Activated CD4-positive, alpha-beta T cell treated with anti-CD3 and anti-CD28 coated beads for 36 hours (primary cell): ENCODE results near the gene GET3. TPM values are rescaled to one million over a fixed set of nuclear protein-coding genes. Genes with fewer than 3 reads are reported as not detected.
A peak's percentile ranks its signal among the peaks of the same experiment; 100 is the strongest.

Experiments
- ATAC-seq: fragments of 200-7000 bp; cut with Tn5 transposase; one replicate; pipeline ENCODE4 v1.10.0; 2021; ENCODE audit warnings: mild to moderate bottlenecking, moderate library complexity
- CTCF ChIA-PET: fragments of 350-600 bp; sonication (Branson Sonifier 250); formaldehyde crosslinking; loops from one replicate; lab custom pipeline; 2021; ENCODE audit warnings: antibody characterized with exemption; lab: Charles Lee
- POLR2A ChIA-PET: fragments of 350-600 bp; sonication (Branson Sonifier 250); formaldehyde crosslinking; loops from one replicate; lab custom pipeline; 2021; ENCODE audit warnings: antibody characterized with exemption, inconsistent platforms; lab: Charles Lee
- DNase-seq: peaks from one replicate; pipeline ENCODE4 v3.0.0-alpha.2; 2020
- H3K27ac Mint-ChIP-seq: one replicate; pipeline ENCODE4 v1.8.0; 2021; ENCODE audit warnings: mixed read lengths
- H3K27me3 Mint-ChIP-seq: one replicate; pipeline ENCODE4 v1.8.0; 2021; ENCODE audit warnings: mixed read lengths
- H3K36me3 Mint-ChIP-seq: one replicate; pipeline ENCODE4 v1.8.0; 2021; ENCODE audit warnings: low read depth, mixed read lengths
- H3K4me1 Mint-ChIP-seq: one replicate; pipeline ENCODE4 v1.8.0; 2021; ENCODE audit warnings: mixed read lengths
- H3K4me3 Mint-ChIP-seq: one replicate; pipeline ENCODE4 v1.8.0; 2021; ENCODE audit warnings: mild to moderate bottlenecking, moderate library complexity, mixed read lengths
- H3K9me3 Mint-ChIP-seq: one replicate; pipeline ENCODE4 v1.8.0; 2021; ENCODE audit warnings: low read depth, mixed read lengths
- intact Hi-C, 2 experiments: fragments of 100-400 bp; cut with DNase I in 1 of 2; cut with micrococcal nuclease in 1 of 2; formaldehyde crosslinking; loops; one replicate each; pipeline versions ENCODE4 v1.14.2 to v1.15.1; 2022 to 2024; cut with DNase I, micrococcal nuclease
- total RNA-seq, 2 experiments: library from RNA; stranded (reverse); gene quantifications; one replicate each; pipeline ENCODE4 v1.2.3, GENCODE V29; 2021

The GET3 gene
- total RNA-seq, 2 experiments from 2014 or later, result 53.7 to 61.9 TPM

DNA sequence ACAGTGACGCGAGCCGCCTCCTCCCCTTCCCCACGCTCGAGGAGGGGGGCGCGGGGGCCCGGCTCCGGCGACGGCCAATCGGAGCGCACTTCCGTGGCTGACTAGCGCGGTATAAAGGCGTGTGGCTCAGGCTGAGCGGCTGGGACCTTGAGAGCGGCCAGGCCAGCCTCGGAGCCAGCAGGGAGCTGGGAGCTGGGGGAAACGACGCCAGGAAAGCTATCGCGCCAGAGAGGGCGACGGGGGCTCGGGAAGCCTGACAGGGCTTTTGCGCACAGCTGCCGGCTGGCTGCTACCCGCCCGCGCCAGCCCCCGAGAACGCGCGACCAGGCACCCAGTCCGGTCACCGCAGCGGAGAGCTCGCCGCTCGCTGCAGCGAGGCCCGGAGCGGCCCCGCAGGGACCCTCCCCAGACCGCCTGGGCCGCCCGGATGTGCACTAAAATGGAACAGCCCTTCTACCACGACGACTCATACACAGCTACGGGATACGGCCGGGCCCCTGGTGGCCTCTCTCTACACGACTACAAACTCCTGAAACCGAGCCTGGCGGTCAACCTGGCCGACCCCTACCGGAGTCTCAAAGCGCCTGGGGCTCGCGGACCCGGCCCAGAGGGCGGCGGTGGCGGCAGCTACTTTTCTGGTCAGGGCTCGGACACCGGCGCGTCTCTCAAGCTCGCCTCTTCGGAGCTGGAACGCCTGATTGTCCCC lies 54.2 kb downstream of the GET3 start, which contains the start of gene JUNB:
Gene JUNB, plus strand, starts transcription at position 142 of the 706 bp plus-strand sequence. Its CDS starts 286 bp downstream, at position 428.
- CTCF ChIA-PET, result interaction anchor here (1.0 to 15.0 kb wide), 5 partner anchors 11 to 361 kb away, joined by 3 to 451 read pairs (median 4); partner anchors contain the start of genes HOOK2, PRDX2 and THSD8
- peaks cover 38% of the 10 kb centered on the region for H3K4me1 Mint-ChIP-seq
- H3K4me3 Mint-ChIP-seq, result peak within 1 kb of the TSS; percentile 92
- peak within 1 kb of the TSS; percentile 98 for H3K27ac Mint-ChIP-seq
- H3K36me3 Mint-ChIP-seq, result peaks cover 23% of the 10 kb centered on the region
- H3K27me3 Mint-ChIP-seq, result no peaks in the 10 kb centered on the region
- intact Hi-C loops, result loop anchor here (1.0 to 10.0 kb wide), 13 partner anchors 9 to 1829 kb away; partner anchors contain the start of genes CALR (in 2 of the 2), ADGRE5 (in 1 of the 2), IER2 (in 1 of the 2) and NACC1 (in 1 of the 2)
- ATAC-seq, result peak; percentile 51
- peak; percentile 98 for DNase-seq
- H3K9me3 Mint-ChIP-seq, result no peaks in the 10 kb centered on the region
- POLR2A ChIA-PET, result interaction anchor here (0.6 to 3.1 kb wide), 13 partner anchors 9 to 1291 kb away, joined by 3 to 53 read pairs (median 9); partner anchors contain the start of genes DHPS, GCDH, GET3 and RNASEH2A

DNA sequence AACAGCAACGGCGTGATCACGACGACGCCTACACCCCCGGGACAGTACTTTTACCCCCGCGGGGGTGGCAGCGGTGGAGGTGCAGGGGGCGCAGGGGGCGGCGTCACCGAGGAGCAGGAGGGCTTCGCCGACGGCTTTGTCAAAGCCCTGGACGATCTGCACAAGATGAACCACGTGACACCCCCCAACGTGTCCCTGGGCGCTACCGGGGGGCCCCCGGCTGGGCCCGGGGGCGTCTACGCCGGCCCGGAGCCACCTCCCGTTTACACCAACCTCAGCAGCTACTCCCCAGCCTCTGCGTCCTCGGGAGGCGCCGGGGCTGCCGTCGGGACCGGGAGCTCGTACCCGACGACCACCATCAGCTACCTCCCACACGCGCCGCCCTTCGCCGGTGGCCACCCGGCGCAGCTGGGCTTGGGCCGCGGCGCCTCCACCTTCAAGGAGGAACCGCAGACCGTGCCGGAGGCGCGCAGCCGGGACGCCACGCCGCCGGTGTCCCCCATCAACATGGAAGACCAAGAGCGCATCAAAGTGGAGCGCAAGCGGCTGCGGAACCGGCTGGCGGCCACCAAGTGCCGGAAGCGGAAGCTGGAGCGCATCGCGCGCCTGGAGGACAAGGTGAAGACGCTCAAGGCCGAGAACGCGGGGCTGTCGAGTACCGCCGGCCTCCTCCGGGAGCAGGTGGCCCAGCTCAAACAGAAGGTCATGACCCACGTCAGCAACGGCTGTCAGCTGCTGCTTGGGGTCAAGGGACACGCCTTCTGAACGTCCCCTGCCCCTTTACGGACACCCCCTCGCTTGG lies 55.0 kb downstream of the GET3 start:
- H3K27ac Mint-ChIP-seq, result peak overlapping the region; percentile 98
- H3K36me3 Mint-ChIP-seq, result peaks cover 25% of the 10 kb centered on the region
- no peaks in the 10 kb centered on the region for H3K27me3 Mint-ChIP-seq
- POLR2A ChIA-PET, result interaction anchor here (0.6 to 3.1 kb wide), 14 partner anchors 9 to 360 kb away, joined by 3 to 53 read pairs (median 8); partner anchors contain the start of genes DHPS, GET3, MAN2B1 and RNASEH2A
- ATAC-seq (no peak), DNase-seq (peak; percentile 89)
- peak overlapping the region; percentile 92 for H3K4me3 Mint-ChIP-seq
- H3K9me3 Mint-ChIP-seq, result no peaks in the 10 kb centered on the region
- CTCF ChIA-PET, result interaction anchor here (1.0 to 15.0 kb wide), 8 partner anchors 10 to 360 kb away, joined by 3 to 451 read pairs (median 4); partner anchors contain the start of genes GET3, HOOK2, PRDX2 and THSD8
- H3K4me1 Mint-ChIP-seq, result peaks cover 38% of the 10 kb centered on the region
- intact Hi-C loops, result loop anchor here (1.0 to 10.0 kb wide), 9 partner anchors 60 to 1830 kb away; partner anchors contain the start of genes CALR (in 2 of the 2), ADGRE5 (in 1 of the 2), IER2 (in 1 of the 2) and NACC1 (in 1 of the 2)

DNA sequence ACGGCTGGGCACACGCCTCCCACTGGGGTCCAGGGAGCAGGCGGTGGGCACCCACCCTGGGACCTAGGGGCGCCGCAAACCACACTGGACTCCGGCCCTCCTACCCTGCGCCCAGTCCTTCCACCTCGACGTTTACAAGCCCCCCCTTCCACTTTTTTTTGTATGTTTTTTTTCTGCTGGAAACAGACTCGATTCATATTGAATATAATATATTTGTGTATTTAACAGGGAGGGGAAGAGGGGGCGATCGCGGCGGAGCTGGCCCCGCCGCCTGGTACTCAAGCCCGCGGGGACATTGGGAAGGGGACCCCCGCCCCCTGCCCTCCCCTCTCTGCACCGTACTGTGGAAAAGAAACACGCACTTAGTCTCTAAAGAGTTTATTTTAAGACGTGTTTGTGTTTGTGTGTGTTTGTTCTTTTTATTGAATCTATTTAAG lies 55.6 kb downstream of the GET3 start:
- Mint-ChIP-seq H3K4me1 (peaks cover 38% of the 10 kb centered on the region), H3K27me3 (no peaks in the 10 kb centered on the region), H3K27ac (peak overlapping the region; percentile 98), H3K36me3 (peaks cover 25% of the 10 kb centered on the region), H3K9me3 (no peaks in the 10 kb centered on the region), H3K4me3 (peak overlapping the region; percentile 92)
- intact Hi-C loops, result loop anchor here (1.0 to 10.0 kb wide), 13 partner anchors 13 to 1831 kb away; partner anchors contain the start of genes CALR (in 2 of the 2), TRIR (in 2 of the 2), ADGRE5 (in 1 of the 2) and DHPS (in 1 of the 2)
- ATAC-seq (no peak), DNase-seq (no peak)
- ChIA-PET CTCF (interaction anchor here (1.1 to 15.0 kb wide), 7 partner anchors 9 to 92 kb away, joined by 3 to 451 read pairs (median 4); partner anchors contain the start of genes GET3, HOOK2, PRDX2 and THSD8), POLR2A (interaction anchor here (0.5 to 3.1 kb wide), 13 partner anchors 10 to 126 kb away, joined by 3 to 53 read pairs (median 5); partner anchors contain the start of genes GET3, MAN2B1, RNASEH2A and TNPO2)

DNA sequence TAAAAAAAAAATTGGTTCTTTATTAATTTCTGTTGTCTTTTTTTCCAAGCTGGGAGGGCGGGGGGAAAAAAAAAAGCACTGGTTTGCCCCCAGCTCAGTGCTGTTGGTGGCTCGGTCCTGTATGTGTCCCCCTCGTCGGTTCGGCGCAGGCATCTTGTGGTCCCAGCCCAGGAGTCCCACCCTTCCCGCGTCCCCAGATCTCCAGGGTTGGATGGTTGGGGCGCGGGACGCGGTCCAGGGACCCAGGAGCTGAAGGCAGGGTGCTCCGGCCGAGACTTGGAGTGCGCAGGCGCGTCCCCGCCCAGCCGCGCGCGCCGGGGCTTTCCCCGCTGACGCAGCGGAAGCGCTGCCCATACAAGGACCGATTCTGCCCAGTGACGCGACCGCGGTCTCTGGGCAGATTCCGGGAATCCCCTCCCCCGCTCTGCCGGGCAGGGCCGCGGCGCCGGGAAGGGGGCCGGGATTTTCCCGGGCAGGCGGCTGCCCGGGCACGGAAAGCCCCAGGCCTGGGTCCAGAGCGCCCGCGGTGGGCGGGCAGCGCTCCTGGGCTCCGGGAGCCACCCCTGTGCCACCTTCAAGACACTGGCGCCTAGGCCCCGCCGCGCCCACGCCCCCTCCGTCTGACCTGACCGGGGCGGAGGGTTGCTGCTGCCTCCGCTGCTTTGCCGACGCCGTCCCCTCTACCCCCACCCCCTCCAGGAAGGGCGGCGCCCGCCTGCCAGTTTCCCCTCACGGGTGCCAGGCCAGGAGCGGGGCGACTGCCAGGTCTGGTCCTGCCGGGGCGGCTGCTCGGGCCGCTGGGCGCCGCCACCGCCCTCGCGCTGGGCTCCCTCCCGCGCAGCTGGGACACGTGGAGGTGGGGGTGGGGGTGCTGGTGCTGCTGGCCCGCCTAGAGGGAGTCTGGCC lies 56.2 kb downstream of the GET3 start:
- H3K36me3 Mint-ChIP-seq, result peaks cover 25% of the 10 kb centered on the region
- intact Hi-C loops, result loop anchor here (1.0 to 10.0 kb wide), 12 partner anchors 13 to 1831 kb away; partner anchors contain the start of genes TRIR (in 2 of the 2), ADGRE5 (in 1 of the 2), CALR (in 1 of the 2) and DHPS (in 1 of the 2)

DNA sequence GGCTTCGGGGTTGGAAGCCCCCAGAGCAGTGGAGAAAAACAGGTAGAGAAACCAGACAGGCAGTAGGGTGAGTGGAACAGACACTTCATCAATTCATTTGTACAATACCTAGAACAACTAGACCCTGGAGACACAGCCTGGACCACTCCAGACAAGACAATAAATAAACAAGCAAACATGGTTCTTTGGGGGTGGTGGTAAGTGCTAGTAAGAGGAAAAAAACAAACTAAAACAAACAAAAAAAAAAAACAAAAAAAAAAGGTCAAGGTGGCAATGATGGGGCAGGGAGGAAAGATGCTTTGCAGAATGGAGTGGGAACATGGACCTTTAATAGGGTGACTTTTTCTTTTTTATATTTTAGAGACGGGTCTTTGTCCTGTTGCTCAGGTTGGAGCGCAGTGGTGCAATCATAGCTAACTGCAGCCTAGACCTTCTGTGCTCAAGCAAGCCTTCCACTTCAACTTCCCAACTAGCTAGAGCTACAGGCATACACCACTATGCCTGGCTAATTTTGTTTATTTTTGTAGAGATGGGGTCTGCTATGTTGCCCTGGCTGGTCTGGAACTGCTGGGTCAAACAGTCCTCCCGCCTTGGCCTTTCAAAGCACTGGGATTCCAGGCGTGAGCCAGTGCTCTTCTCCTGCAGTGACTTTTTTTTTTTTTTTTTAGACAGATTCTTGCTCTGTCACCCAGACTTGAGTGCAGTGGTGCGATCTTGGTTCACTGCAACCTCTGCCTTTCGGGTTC lies 57.1 kb downstream of the GET3 start:
- ChIA-PET POLR2A (interaction anchor here (0.6 to 1.6 kb wide), 5 partner anchors 17 to 181 kb away, joined by 3 to 11 read pairs (median 4); no protein-coding TSS in a partner anchor), CTCF (interaction anchor here (0.7 to 15.0 kb wide), 7 partner anchors 8 to 117 kb away, joined by 4 to 451 read pairs (median 6); partner anchors contain the start of gene HOOK2)
- intact Hi-C loops, result loop anchor here (5.0 to 10.0 kb wide), 8 partner anchors 62 to 1832 kb away; partner anchors contain the start of genes ADGRE5 (in 1 of the 2), CALR (in 1 of the 2), IER2 (in 1 of the 2) and NACC1 (in 1 of the 2)
- peak overlapping the region; percentile 95 for H3K27ac Mint-ChIP-seq
- H3K4me1 Mint-ChIP-seq, result peaks cover 27% of the 10 kb centered on the region
- DNase-seq (no peak), ATAC-seq (no peak)
- H3K27me3 Mint-ChIP-seq, result no peaks in the 10 kb centered on the region
- peak overlapping the region; percentile 92 for H3K4me3 Mint-ChIP-seq
- H3K36me3 Mint-ChIP-seq, result peaks cover 28% of the 10 kb centered on the region
- H3K9me3 Mint-ChIP-seq, result no peaks in the 10 kb centered on the region

More for the DNA sequence above, 56.2 kb downstream of the GET3 start:
- peak overlapping the region; percentile 92 for H3K4me3 Mint-ChIP-seq
- DNase-seq (peak; percentile 96), ATAC-seq (peak; percentile 25)
- peaks cover 35% of the 10 kb centered on the region for H3K4me1 Mint-ChIP-seq
- H3K27ac Mint-ChIP-seq, result peak overlapping the region; percentile 98
- H3K27me3 Mint-ChIP-seq, result no peaks in the 10 kb centered on the region
- ChIA-PET POLR2A (interaction anchor here (0.5 to 3.1 kb wide), 12 partner anchors 11 to 115 kb away, joined by 3 to 53 read pairs (median 5); partner anchors contain the start of genes RNASEH2A and TNPO2), CTCF (interaction anchor here (1.0 to 15.0 kb wide), 8 partner anchors 16 to 92 kb away, joined by 3 to 451 read pairs (median 4); partner anchors contain the start of genes GET3, HOOK2 and TNPO2)
- no peaks in the 10 kb centered on the region for H3K9me3 Mint-ChIP-seq

DNA sequence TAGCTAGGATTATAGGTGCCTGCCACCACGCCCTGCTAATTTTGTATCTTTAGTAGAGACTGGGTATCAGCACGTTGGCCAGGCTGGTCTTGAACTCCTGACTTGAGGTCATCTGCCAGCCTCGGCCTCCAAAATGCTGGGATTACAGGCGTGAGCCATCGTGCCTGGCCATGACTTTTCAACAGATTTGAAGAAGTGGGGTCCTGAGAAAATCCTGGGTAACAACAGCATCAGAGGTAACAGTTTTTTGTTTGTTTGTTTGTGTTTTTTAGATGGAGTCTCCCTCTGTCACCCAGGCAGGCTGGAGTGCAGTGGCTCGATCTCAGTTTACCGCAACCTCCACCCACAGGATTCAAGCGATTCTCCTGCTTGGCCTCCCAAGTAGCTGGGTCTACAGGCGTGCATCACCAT lies 57.7 kb downstream of the GET3 start:
- DNase-seq (no peak), ATAC-seq (no peak)
- peak overlapping the region; percentile 92 for H3K4me3 Mint-ChIP-seq
- no peaks in the 10 kb centered on the region for H3K27me3 Mint-ChIP-seq
- peak overlapping the region; percentile 95 for H3K27ac Mint-ChIP-seq
- ChIA-PET CTCF (interaction anchor here (0.7 to 15.0 kb wide), 17 partner anchors 8 to 266 kb away, joined by 3 to 451 read pairs (median 5); partner anchors contain the start of genes HOOK2 and RNASEH2A), POLR2A (interaction anchor here (0.6 to 1.6 kb wide), 7 partner anchors 17 to 181 kb away, joined by 3 to 11 read pairs (median 4); no protein-coding TSS in a partner anchor)
- intact Hi-C loops, result loop anchor here (5.0 to 10.0 kb wide), 8 partner anchors 63 to 1833 kb away; partner anchors contain the start of genes ADGRE5 (in 1 of the 2), CALR (in 1 of the 2), IER2 (in 1 of the 2) and NACC1 (in 1 of the 2)
- H3K9me3 Mint-ChIP-seq, result no peaks in the 10 kb centered on the region
- H3K36me3 Mint-ChIP-seq, result peaks cover 28% of the 10 kb centered on the region
- peaks cover 30% of the 10 kb centered on the region for H3K4me1 Mint-ChIP-seq

DNA sequence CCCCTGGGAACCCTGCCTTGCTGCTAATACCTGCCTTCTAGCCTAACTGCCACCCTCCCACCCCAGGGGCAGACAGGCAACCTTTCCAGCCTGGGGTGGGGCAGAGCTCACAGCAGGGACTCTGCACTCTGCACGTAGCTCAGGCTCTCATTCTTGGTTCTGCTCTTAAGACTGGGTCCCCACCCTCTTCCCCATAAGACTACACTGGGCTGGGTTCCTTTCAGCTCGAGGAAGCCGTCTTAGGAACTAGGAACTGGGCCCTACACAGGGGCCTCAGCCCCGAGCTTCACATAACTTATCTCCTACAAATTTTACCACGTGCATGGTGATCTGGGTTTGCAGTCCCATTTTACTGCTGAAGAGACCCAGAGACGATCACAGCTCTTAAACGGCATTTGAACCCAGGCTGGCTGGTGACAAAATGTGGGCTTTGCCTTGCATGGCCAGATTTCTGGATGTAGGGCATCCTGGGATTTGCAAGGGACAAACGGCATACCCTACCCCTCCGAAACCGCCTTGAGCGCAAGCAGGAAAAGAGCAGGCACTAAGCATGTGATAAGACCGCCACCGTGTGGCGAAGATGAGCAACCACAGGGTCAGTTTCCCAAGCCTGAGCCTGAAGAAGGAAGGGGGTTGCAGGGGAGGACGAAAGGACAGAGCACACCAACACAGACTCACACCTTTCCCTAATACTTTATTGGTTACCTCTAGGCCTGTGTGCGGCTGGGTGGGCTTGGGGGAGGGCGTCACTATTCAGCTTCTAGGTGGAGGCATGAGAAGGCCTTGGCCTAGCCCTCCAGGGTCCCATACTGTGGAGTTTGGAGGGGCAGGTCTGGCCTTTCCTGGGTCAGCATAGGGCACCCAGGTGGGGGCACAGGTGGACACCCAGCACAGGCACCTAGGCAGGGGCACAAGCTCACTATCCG lies 59.1 kb downstream of the GET3 start:
- Mint-ChIP-seq H3K36me3 (peaks cover 35% of the 10 kb centered on the region), H3K27ac (peak overlapping the region; percentile 84), H3K4me3 (peak overlapping the region; percentile 63), H3K9me3 (no peaks in the 10 kb centered on the region), H3K27me3 (no peaks in the 10 kb centered on the region), H3K4me1 (peaks cover 35% of the 10 kb centered on the region)
- ChIA-PET POLR2A (interaction anchor here (0.9 to 1.5 kb wide), 5 partner anchors 18 to 63 kb away, joined by 3 to 11 read pairs (median 5); no protein-coding TSS in a partner anchor), CTCF (interaction anchor here (0.6 to 15.0 kb wide), 29 partner anchors 9 to 376 kb away, joined by 3 to 451 read pairs (median 4); partner anchors contain the start of genes HOOK2, RNASEH2A and TNPO2)
- DNase-seq, result peak; percentile 87
- peak; percentile 14 for ATAC-seq
- intact Hi-C loops, result loop anchor here (1.0 to 10.0 kb wide), 5 partner anchors 19 to 1728 kb away; partner anchors contain the start of gene TECR (in 1 of the 2)
